H1 (cell line): ENCODE measurements around the gene DPM3.

Experiments used
- EZH2 ChIP-seq: fragments of 200-600 bp; sonication (generic); IDR thresholded peaks from 2 replicates; pipeline ENCODE4 v1.7.1; 2012; ENCODE audit warnings: low read depth, mild to moderate bottlenecking, moderate library complexity, low read length, inconsistent platforms; ENCODE audit not compliant: severe bottlenecking
- SIX5 ChIP-seq: IDR thresholded peaks from 2 replicates; pipeline ENCODE4 v1.6.1; 2011; ENCODE audit warnings: mild to moderate bottlenecking, low read depth, low read length

DNA sequence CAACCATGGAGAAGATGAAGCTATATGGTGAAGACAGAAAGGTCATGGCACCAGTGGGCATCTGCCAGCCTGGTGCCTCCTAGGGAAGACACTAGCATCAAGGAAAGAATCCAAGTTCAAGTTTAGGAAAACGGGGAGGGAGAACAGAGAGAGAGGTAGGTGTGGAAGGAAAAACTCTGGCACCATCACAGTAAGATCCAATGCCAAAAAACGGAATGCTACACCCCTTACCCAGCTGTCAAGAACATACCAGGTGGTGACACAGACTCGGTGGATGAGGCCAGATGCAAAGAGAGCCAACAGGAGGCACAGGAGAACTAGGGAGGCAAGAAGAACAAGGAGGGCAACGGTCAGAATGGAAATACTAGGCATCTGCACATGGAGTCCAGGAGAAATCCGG lies 29.2 kb upstream of the DPM3 start:
- TF ChIP-seq EZH2 (no peak), SIX5 (no peak)
